ENCODE data around the gene BRAP.
"Not testable (repeated sequence)": the region's sequence is repeated elsewhere in the genome, so short reads cannot be mapped to it uniquely, and the experiment has no call there.

BRAP gene

GRCh38 chr12:111685811-111686573 is at the start of gene BRAP, which contains the start of gene ACAD10:
BRAP (minus strand) TSS chr12:111685956; CDS start chr12:111685792, 164 bp downstream.
ACAD10 (plus strand) TSS chr12:111686053; CDS start chr12:111692710, 6,657 bp downstream.
- peak; percentile 92 for DNase-seq (ENCODE audit: low read depth)

- DNase-seq (ENCODE audit: low read depth) = no peak
Measured at GRCh38 chr12:111733340-111733915, 47.7 kb upstream of the BRAP start.

DNA sequence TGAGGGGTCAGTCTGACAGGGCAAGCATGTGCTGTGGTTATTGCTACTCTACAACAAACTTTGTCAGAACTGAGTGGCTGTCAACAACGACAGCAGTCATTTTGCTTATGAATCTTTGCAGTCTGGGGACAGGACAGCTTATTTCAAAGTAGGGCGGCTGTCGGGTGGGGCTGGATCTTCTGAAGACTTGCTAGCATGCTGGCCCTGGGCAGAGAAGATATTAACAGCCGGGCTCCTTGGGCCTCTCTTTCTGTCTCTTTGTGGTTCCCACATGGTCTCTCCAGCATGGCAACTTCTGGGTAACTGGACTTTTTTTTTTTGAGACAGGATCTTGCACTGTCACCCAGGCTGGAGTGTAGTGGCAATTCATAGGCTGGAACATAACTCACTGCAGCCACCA is 47.0 kb upstream of the BRAP start:
- no peak for DNase-seq (ENCODE audit: low read depth)

- DNase-seq (ENCODE audit: low read depth) = no peak
Measured at GRCh38 chr12:111730420-111730819, 44.7 kb upstream of the BRAP start.

DNA sequence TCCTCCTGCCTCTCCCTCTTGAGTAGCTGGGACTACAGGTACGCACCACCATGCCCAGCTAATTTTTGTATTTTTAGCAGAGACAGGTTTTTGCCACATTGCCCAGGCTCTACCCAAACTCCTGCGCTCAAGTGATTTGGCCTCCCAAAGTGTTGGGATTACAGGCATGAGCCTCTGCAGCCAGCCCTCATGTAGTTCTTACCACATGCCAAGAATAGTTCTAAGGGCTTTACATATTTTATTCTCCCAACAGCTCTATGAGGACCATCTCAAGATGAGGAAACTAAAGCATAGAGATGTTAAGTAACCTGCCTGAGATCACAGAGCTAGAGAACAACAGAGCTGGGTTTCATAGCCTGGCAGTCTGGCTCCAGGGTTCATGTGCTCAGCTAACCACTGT is 43.0 kb upstream of the BRAP start:
- DNase-seq (ENCODE audit: low read depth) = no peak

DNA sequence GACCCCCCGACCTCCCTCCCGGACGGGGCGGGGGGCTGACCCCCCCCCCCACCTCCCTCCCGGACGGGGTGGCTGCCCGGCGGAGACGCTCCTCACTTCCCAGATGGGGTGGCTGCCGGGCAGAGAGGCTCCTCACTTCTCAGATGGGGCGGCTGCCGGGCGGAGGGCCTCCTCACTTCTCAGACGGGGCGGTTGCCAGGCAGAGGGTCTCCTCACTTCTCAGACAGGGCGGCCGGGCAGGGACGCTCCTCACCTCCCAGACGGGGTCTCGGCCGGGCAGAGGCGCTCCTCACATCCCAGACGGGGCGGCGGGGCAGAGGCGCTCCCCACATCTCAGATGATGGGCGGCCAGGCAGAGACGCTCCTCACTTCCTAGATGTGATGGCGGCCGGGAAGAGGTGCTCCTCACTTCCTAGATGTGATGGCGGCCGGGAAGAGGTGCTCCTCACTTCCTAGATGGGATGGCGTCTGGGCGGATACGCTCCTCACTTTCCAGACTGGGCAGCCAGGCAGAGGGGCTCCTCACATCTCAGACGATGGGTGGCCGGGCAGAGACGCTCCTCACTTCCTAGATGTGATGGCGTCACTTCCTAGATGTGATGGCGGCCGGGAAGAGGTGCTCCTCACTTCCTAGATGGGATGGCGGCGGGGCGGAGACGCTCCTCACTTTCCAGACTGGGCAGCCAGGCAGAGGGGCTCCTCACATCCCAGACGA is 38.0 kb upstream of the BRAP start:
- DNase-seq (ENCODE audit: low read depth) = not testable (repeated sequence)

GRCh38 chr12:111720457-111720856 is 34.7 kb upstream of the BRAP start:
- DNase-seq (ENCODE audit: low read depth) = no peak

GRCh38 chr12:111719316-111719715 is 33.6 kb upstream of the BRAP start:
- not testable (repeated sequence) for DNase-seq (ENCODE audit: low read depth)

GRCh38 chr12:111715279-111715678 is 29.5 kb upstream of the BRAP start:
- DNase-seq (ENCODE audit: low read depth) = no peak

- no peak for DNase-seq (ENCODE audit: low read depth)
Measured at GRCh38 chr12:111706145-111706544, 20.4 kb upstream of the BRAP start.

GRCh38 chr12:111705672-111706071 is 19.9 kb upstream of the BRAP start:
- DNase-seq (ENCODE audit: low read depth) = peak; percentile 29

DNA sequence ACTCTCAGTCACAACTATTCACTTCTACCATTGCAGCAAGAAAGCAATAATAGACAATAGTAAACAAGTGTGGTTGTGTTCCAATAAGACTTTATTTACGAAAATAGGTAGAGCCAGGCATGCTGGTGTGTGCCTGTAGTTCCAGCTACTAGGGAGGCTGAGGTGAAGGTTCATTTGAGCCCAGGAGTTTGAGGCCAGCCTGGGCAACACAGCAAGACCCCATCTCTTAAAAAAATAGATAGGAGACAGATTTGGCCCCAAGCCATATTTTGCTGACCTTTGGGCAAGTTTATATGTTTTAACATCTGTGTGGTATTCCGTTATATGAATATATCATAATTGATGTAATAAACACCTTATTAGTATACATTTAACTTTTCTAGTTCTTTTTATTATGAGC is 14.2 kb upstream of the BRAP start:
- no peak for DNase-seq (ENCODE audit: low read depth)

- DNase-seq (ENCODE audit: low read depth) = no peak
Measured at GRCh38 chr12:111693818-111694217, 8.1 kb upstream of the BRAP start.

DNA sequence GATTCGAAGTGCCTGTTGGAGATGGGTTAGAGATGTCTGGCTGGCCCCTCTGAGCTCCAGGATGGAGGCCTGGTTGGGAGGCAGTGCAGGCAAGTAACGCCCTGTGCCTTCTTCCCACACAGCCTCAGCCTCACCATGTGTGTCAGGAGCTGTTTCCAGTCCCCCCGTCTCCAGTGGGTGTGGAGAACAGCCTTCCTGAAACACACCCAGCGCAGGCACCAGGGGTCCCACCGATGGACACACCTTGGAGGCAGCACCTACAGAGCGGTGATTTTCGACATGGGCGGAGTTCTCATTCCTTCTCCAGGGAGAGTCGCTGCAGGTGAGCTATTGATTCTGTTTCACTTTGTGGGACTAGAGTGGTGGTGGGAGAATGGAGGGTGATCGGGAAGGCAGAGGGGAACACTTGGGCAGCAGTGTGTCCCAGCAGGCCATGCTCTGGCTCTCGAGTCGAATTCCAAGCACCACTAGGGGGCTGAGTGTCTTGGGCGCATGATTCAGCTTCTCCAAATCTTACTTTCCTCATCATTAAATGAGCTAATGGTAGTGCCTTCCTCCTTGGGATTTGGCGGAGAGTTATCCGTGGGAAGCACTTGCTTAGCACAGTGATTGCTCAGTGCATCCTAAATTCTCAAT is 6.9 kb upstream of the BRAP start:
- no peak for DNase-seq (ENCODE audit: low read depth)

DNA sequence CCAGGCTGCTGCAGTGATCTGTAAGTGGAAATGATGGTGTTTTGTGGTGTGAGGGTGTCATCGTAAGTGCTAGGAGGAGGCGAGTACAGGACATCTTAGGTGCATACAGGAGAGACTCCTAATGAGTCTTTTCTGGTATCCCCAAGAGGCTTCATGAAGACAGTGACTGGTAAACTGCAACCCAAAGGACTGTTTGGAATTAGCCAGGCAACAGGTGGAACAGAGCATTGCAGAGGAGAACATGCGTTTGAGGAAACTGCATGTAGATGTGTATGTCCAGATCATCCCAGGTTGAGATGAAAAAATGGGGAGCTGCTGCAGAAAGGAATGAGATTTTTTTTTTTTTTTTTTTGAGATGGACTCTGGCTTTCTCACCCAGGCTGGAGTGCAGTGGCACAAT is 5.5 kb upstream of the BRAP start:
- no peak for DNase-seq (ENCODE audit: low read depth)

DNA sequence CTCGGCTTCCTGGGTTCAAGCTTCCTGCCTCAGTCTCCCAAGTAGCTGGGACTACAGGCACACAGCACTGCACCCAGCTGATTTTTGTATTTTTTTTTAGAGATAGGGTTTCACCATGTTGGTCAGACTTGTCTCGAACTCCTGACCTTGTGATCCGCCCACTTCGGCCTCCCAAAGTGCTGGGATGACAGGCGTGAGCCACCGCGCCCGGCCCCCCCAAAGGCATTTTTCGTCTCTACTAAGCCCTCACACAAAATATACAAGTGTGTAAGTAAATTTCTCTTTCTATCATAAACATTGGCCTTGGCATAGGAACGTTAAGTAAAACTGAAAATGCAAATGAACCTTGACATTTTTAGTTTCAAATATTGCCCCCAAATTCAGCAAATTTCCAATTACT is 2.2 kb upstream of the BRAP start:
- DNase-seq (ENCODE audit: low read depth) = no peak

GRCh38 chr12:111687255-111687654 is 1.5 kb upstream of the BRAP start:
- DNase-seq (ENCODE audit: low read depth) = no peak

GRCh38 chr12:111686574-111687105 is 884 bp upstream of the BRAP start:
- no peak for DNase-seq (ENCODE audit: low read depth)

DNA sequence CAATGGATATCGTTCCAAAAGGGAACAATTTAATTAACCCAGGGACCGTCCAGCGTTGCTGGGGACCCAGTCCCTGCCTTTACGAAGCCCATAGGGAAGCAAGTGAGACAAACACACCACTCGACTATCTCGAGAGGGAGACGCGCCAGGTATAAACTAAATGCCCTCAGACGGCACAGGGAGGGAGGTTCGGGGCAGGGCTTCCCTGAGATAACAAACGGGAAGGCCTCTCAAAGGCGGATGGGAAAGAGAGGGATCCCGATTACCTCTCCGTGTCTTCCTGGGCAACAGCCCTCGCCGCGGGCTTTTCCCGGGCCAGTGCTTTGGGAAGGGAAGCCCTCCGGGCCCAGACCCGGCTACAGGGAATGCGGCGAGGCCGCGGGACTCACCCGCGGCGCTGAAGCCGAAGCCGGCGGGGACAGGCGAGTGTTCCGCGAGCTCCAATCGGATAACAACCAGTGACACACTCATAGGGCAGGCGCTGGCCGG is 390 bp downstream of the BRAP start:
- DNase-seq (ENCODE audit: low read depth) = no peak

DNA sequence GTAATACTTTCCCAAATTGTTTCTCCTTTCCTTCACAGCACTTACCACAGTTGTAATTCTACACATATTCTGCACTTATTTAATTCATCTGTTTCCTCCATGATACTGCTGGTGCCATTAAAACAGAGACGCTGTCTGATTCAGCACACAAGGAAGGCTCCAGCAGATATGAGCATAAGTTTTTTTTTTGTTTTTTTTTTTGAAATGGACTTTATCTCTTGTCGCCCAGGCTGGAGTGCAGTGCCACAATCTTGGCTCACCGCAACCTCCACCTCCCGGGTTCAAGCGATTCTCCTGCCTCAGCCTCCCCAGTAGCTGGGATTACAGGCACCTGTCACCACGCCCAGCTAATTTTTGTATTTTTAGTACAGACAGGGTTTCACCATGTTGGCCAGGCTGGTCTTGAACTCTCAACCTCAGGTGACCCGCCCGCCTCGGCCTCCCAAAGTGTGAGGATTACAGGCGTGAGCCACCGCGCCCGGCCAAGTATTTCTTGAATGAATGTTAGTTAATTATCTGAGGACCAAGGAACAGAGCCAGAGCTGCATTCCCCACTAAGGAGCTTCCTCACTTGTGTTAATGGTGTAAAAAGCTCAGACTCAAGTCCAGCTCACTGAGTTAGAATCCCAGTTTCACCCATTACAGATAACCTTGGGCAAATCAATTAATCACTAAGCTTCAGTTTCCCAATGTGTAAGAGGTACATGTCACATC is 1.1 kb downstream of the BRAP start:
- DNase-seq (ENCODE audit: low read depth) = not testable (repeated sequence)

DNA sequence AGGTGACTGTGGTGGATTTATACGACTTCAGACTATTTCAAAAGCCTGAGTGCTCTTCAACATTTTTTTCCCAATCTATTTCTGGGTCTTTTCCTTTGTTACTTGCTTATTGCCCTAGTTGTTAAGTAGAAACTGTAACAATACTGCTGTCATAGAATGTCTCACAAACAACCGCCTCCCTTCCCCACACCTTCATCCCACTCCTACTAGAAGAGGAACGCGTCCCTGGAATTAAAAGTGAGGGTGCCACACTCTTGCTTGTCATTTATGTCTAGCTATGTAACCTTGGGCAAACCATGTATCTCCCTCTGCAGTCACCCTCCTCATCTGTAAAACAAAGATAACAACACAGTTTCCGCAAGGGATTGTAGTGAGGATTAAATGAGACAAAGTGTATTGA is 8.6 kb downstream of the BRAP start:
- no peak for DNase-seq (ENCODE audit: low read depth)

- peak; percentile 26 for DNase-seq (ENCODE audit: low read depth)
Measured at GRCh38 chr12:111673503-111673902, 12.3 kb downstream of the BRAP start.

All from CMK (cell line).